HepG2 (cell line): ENCODE results near the gene URGCP. TPM values are rescaled to one million over a fixed set of nuclear protein-coding genes. Genes with fewer than 3 reads are reported as not detected.

Experiments
- ATAC-seq: fragments of 200-7000 bp; cut with Tn5 transposase; 3 replicates; pipeline ENCODE4 v1.9.1; 2020; ENCODE audit warnings: mild to moderate bottlenecking, moderate library complexity
- BruUV-seq: library from RNA; stranded (reverse); fragments of 400-500 nt; replicated peaks from 2 replicates; lab custom pipeline; 2021; lab: Mats Ljungman, UMichigan
- CTCF ChIA-PET: fragments of 300-600 bp; formaldehyde crosslinking; extraction: SDS; loops from one replicate; lab custom pipeline; 2021; ENCODE audit warnings: low total read pairs, inconsistent platforms, low intra/inter-chr PET ratio; lab: Yijun Ruan, JAX
- POLR2A ChIA-PET: fragments of 350-600 bp; sonication (Branson Sonifier 250); formaldehyde crosslinking; loops from one replicate; lab custom pipeline; 2020; ENCODE audit warnings: antibody characterized with exemption, inconsistent platforms; lab: Yijun Ruan, JAX
- DNase-seq: peaks from one replicate; pipeline ENCODE4 v3.0.0-alpha.2; 2015; ENCODE audit warnings: low spot score
- FAIRE-seq: peaks from 3 replicates; lab custom pipeline; 2011; peaks lifted over from hg19 to GRCh38; lab: Jason Lieb, UNC
- H2AFZ ChIP-seq: one replicate; pipeline ENCODE4 v1.6.1; 2011; ENCODE audit warnings: low read length, inconsistent platforms
- H3K27ac ChIP-seq: fragments of 300-600 bp; 3 replicates; pipeline ENCODE4 v1.8.0; 2011; ENCODE audit warnings: mixed run types, mild to moderate bottlenecking, mixed read lengths, low read length, inconsistent platforms; ENCODE audit not compliant: insufficient read depth; ENCODE audit errors: extremely low read length
- H3K27me3 ChIP-seq, 2 experiments: fragments of 200-600 bp in 1 of 2; 2 replicates in 1 of 2; 3 replicates in 1 of 2; pipeline versions ENCODE4 v1.6.0 to v1.8.0; 2011; ENCODE audit warnings: low read length in 2 of 2, mild to moderate bottlenecking in 2 of 2, moderate library complexity in 2 of 2, inconsistent platforms in 1 of 2; ENCODE audit not compliant: insufficient read depth in 2 of 2, control insufficient read depth in 1 of 2
- H3K36me3 ChIP-seq, 2 experiments: fragments of 200-600 bp in 1 of 2; replicated peaks in 1 of 2; 2 replicates in 1 of 2; 3 replicates in 1 of 2; pipeline versions ENCODE4 v1.5.1 to v1.8.0; 2011; ENCODE audit warnings: low read length in 2 of 2, inconsistent platforms in 1 of 2; ENCODE audit not compliant: insufficient read depth in 2 of 2, control insufficient read depth in 1 of 2
- H3K4me1 ChIP-seq: 2 replicates; pipeline ENCODE4 v1.5.1; 2012; ENCODE audit warnings: low read length, inconsistent platforms; ENCODE audit not compliant: insufficient read depth
- H3K4me2 ChIP-seq: 2 replicates; pipeline ENCODE4 v1.6.0; 2011; ENCODE audit warnings: low read depth, low read length, inconsistent platforms
- H3K4me3 ChIP-seq, 3 experiments: fragments of 200-600 bp in 1 of 3; sonication (generic), shearing (Covaris generic) in 1 of 3; replicated peaks in 1 of 3; 2 replicates each; pipeline ENCODE4 v1.5.1; 2011 to 2016; ENCODE audit warnings: low read length in 3 of 3, inconsistent platforms in 2 of 3, low read depth in 2 of 3, mild to moderate bottlenecking in 2 of 3, control low read depth in 1 of 3, mixed read lengths in 1 of 3; ENCODE audit not compliant: insufficient read depth in 1 of 3
- H3K79me2 ChIP-seq: one replicate; pipeline ENCODE4 v1.6.1; 2011; ENCODE audit warnings: low read length, inconsistent platforms; ENCODE audit not compliant: insufficient read depth
- H3K9ac ChIP-seq: 2 replicates; pipeline ENCODE4 v1.6.0; 2011; ENCODE audit warnings: mild to moderate bottlenecking, low read depth, low read length, inconsistent platforms; ENCODE audit not compliant: insufficient read depth
- H3K9me3 ChIP-seq: 2 replicates; pipeline ENCODE4 v1.5.1; 2012; ENCODE audit warnings: mild to moderate bottlenecking, low read length
- H4K20me1 ChIP-seq: 2 replicates; pipeline ENCODE4 v1.6.0; 2011; ENCODE audit warnings: inconsistent platforms, mild to moderate bottlenecking, low read length, moderate library complexity; ENCODE audit not compliant: insufficient read depth
- CHD2 ChIP-seq: IDR thresholded peaks from 2 replicates; pipeline ENCODE4 v1.6.1; 2011; ENCODE audit warnings: low read depth, low read length, improper control_type of control experiment
- MIXL1 ChIP-seq: IDR thresholded peaks from 2 replicates; pipeline ENCODE4 v1.6.1; 2016
- PHF5A ChIP-seq: IDR thresholded peaks from one replicate; pipeline ENCODE4 v1.6.1; 2018; ENCODE audit warnings: low read depth, missing genetic modification reagents; ENCODE audit not compliant: unreplicated experiment
- SALL2 ChIP-seq: sonication (generic); formaldehyde crosslinking; IDR thresholded peaks from 2 replicates; pipeline ENCODE4 v1.8.1; 2023; ENCODE audit warnings: mild to moderate bottlenecking, missing genetic modification reagents, inconsistent platforms
- SMYD3 ChIP-seq: sonication (generic); formaldehyde crosslinking; IDR thresholded peaks from 2 replicates; pipeline ENCODE4 v1.8.1; 2023; ENCODE audit warnings: mild to moderate bottlenecking, missing genetic modification reagents
- STAT5B ChIP-seq: sonication (generic); formaldehyde crosslinking; IDR thresholded peaks from 2 replicates; pipeline ENCODE4 v1.4.0; 2020; ENCODE audit warnings: missing genetic modification reagents
- ZNF225 ChIP-seq: sonication (generic); formaldehyde crosslinking; IDR thresholded peaks from 2 replicates; pipeline ENCODE4 v1.4.0; 2020; ENCODE audit warnings: mild to moderate bottlenecking, missing genetic modification reagents
- ZNF543 ChIP-seq: sonication (generic); formaldehyde crosslinking; IDR thresholded peaks from 2 replicates; pipeline ENCODE4 v1.4.0; 2020; ENCODE audit warnings: mild to moderate bottlenecking, missing genetic modification reagents
- ZNF564 ChIP-seq: sonication (generic); formaldehyde crosslinking; IDR thresholded peaks from 2 replicates; pipeline ENCODE4 v1.8.1; 2023; ENCODE audit warnings: mild to moderate bottlenecking, missing genetic modification reagents
- ZNF572 ChIP-seq: sonication (generic); formaldehyde crosslinking; IDR thresholded peaks from 2 replicates; pipeline ENCODE4 v1.5.1; 2020; ENCODE audit warnings: mild to moderate bottlenecking, missing genetic modification reagents
- ZNF619 ChIP-seq: sonication (generic); formaldehyde crosslinking; IDR thresholded peaks from 2 replicates; pipeline ENCODE4 v1.4.0; 2020; ENCODE audit warnings: mild to moderate bottlenecking, missing genetic modification reagents
- WGBS: methylation state at CpG from one replicate; pipeline ENCODE4 v1.1.6; 2017; ENCODE audit warnings: low lambda C conversion rate; 5-methylcytosine and 5-hydroxymethylcytosine counted together
- in situ Hi-C: cut with HindIII; loops from 2 replicates; pipeline ENCODE4 v1.10.0; 2017; ENCODE audit warnings: low pct_unique_long_range_greater_than_20kb; ENCODE audit not compliant: extremely low pct_ligation_motif_present
- intact Hi-C: fragments of 100-400 bp; cut with micrococcal nuclease; formaldehyde crosslinking; loops from one replicate; pipeline ENCODE4 v1.10.0; 2022; ENCODE audit not compliant: unreplicated experiment
- polyA plus RNA-seq, 8 experiments: library from polyadenylated mRNA; depleted of rRNA in 3 of 8; stranded (reverse) in 7 of 8; unstranded in 1 of 8; fragments of >200 nt; fragmentation: Illumina TruSeq in 4 of 8; extraction: Trizol in 4 of 8; gene quantifications; 2 replicates each; pipeline versions ENCODE4 v1.2.1 to v1.2.3, GENCODE V29; 2011 to 2016; ENCODE audit warnings: low read depth in 4 of 8, missing spikeins in 1 of 8, mixed read lengths in 1 of 8; ENCODE audit not compliant: insufficient read depth in 1 of 8
- total RNA-seq, 5 experiments: library from RNA; depleted of rRNA; stranded (reverse); fragments of >200 nt; fragmentation: Illumina TruSeq; extraction: Trizol; gene quantifications; 2 replicates each; pipeline ENCODE4 v1.2.3, GENCODE V29; 2016; ENCODE audit warnings: low read depth in 1 of 5
- TF ChIP-seq, protein P1 (sequence below): sonication (generic); formaldehyde crosslinking; IDR thresholded peaks from 2 replicates; pipeline ENCODE4 v1.4.0; 2020; ENCODE audit warnings: missing genetic modification reagents
- TF ChIP-seq, protein P2 (sequence below): sonication (generic); formaldehyde crosslinking; IDR thresholded peaks from 2 replicates; pipeline ENCODE4 v1.4.0; 2020; ENCODE audit warnings: mild to moderate bottlenecking, missing genetic modification reagents

Gene URGCP
- total and polyA plus RNA-seq, 2 of the 13 experiments (the other 11 are each of a cell fraction or from before 2014, with no cell fraction given) = 22.3 to 25.8 TPM

DNA sequence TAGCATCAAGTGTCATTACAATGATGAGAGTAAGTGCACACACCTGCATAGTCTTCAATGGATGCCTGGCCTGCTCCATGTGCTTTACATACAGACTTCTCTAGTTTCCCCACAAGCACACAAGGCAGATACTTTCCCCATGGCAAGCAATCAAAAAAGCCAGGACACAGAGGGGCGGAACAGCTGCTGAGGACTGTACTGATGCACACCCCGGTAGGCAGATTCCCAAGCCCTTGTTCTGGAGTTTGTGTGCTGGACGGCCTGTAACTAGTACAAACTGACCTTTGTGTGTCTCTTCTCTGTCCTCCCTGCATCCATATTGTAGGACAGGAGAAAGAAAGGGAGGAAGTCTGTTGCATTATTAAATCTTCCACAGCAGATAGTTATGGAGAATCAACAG lies 45.6 kb upstream of the URGCP start:
- intact Hi-C loops = no loop called here
- CTCF ChIA-PET = no interaction called here
- TF ChIP-seq ZNF225 (no peak), ZNF572 (CRISPR knock-in tag) (no peak), ZNF543 (CRISPR knock-in tag) (no peak), SMYD3 (no peak), PHF5A (CRISPR knock-in tag) (no peak), CHD2 (no peak), ZNF564 (no peak), SALL2 (no peak), MIXL1 (CRISPR knock-in tag) (no peak), ZNF619 (CRISPR knock-in tag) (no peak), STAT5B (CRISPR knock-in tag) (no peak)
- TF ChIP-seq, protein P1, sequence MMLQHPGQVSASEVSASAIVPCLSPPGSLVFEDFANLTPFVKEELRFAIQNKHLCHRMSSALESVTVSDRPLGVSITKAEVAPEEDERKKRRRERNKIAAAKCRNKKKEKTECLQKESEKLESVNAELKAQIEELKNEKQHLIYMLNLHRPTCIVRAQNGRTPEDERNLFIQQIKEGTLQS (CRISPR knock-in tag) = no peak
- TF ChIP-seq, protein P2, sequence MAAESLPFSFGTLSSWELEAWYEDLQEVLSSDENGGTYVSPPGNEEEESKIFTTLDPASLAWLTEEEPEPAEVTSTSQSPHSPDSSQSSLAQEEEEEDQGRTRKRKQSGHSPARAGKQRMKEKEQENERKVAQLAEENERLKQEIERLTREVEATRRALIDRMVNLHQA (CRISPR knock-in tag) = no peak

More for the DNA sequence above, 45.6 kb upstream of the URGCP start:
- Histone ChIP-seq H3K79me2 (no peaks in the 10 kb centered on the region), H4K20me1 (no peaks in the 10 kb centered on the region), H3K9ac (no peak overlapping the region), H3K27me3 (no peaks in the 10 kb centered on the region), H3K4me2 (no peak overlapping the region), H3K4me3 (no peak overlapping the region), H3K36me3 (peaks cover 5 to 15% of the 10 kb centered on the region in 2 experiments; a peak in 3 of 5 replicates), H2AFZ (no peak overlapping the region), H3K4me1 (no peaks in the 10 kb centered on the region), H3K27ac (no peak overlapping the region), H3K9me3 (no peaks in the 10 kb centered on the region)
- in situ Hi-C loops = no loop called here
- no TSS peak for BruUV-seq
- ATAC-seq (no peak), FAIRE-seq (no peak), DNase-seq (no peak)
- POLR2A ChIA-PET = no interaction called here
- WGBS = 90% methylated on average over 3 of the region's 3 CpGs
